Activated CD4-positive, alpha-beta memory T cell treated with anti-CD3 and anti-CD28 coated beads, Interleukin-2, amount 10 ng/mL, durations not matched to agents 7 days and 5 days (primary cell): ENCODE measurements around the gene SESTD1. TPM values are rescaled to one million over a fixed set of nuclear protein-coding genes. Genes with fewer than 3 reads are reported as not detected.

Experiments
- CTCF ChIA-PET: fragments of 350-600 bp; sonication (Branson Sonifier 250); formaldehyde crosslinking; loops from one replicate; lab custom pipeline; 2021; ENCODE audit warnings: antibody characterized with exemption, inconsistent platforms; lab: Charles Lee
- POLR2A ChIA-PET: fragments of 350-600 bp; sonication (Branson Sonifier 250); formaldehyde crosslinking; loops from one replicate; lab custom pipeline; 2021; ENCODE audit warnings: antibody characterized with exemption; lab: Charles Lee
- DNase-seq: peaks from one replicate; pipeline ENCODE4 v3.0.0-alpha.2; 2020
- H3K27ac Mint-ChIP-seq: one replicate; pipeline ENCODE4 v1.8.0; 2021; ENCODE audit warnings: mild to moderate bottlenecking, mixed read lengths
- H3K27me3 Mint-ChIP-seq: one replicate; pipeline ENCODE4 v1.8.0; 2021; ENCODE audit warnings: mixed read lengths
- H3K36me3 Mint-ChIP-seq: one replicate; pipeline ENCODE4 v1.8.0; 2021; ENCODE audit warnings: low read depth, mixed read lengths
- H3K4me1 Mint-ChIP-seq: one replicate; pipeline ENCODE4 v1.8.0; 2021; ENCODE audit warnings: mixed read lengths
- H3K4me3 Mint-ChIP-seq: one replicate; pipeline ENCODE4 v1.8.0; 2021; ENCODE audit warnings: mild to moderate bottlenecking, mixed read lengths
- H3K9me3 Mint-ChIP-seq: one replicate; pipeline ENCODE4 v1.8.0; 2021; ENCODE audit warnings: mixed read lengths
- total RNA-seq, 2 experiments: library from RNA; stranded (reverse); gene quantifications; one replicate each; pipeline ENCODE4 v1.2.3, GENCODE V29; 2021

The SESTD1 gene
- total RNA-seq, 2 experiments from 2014 or later, result 13.8 to 14.7 TPM

DNA sequence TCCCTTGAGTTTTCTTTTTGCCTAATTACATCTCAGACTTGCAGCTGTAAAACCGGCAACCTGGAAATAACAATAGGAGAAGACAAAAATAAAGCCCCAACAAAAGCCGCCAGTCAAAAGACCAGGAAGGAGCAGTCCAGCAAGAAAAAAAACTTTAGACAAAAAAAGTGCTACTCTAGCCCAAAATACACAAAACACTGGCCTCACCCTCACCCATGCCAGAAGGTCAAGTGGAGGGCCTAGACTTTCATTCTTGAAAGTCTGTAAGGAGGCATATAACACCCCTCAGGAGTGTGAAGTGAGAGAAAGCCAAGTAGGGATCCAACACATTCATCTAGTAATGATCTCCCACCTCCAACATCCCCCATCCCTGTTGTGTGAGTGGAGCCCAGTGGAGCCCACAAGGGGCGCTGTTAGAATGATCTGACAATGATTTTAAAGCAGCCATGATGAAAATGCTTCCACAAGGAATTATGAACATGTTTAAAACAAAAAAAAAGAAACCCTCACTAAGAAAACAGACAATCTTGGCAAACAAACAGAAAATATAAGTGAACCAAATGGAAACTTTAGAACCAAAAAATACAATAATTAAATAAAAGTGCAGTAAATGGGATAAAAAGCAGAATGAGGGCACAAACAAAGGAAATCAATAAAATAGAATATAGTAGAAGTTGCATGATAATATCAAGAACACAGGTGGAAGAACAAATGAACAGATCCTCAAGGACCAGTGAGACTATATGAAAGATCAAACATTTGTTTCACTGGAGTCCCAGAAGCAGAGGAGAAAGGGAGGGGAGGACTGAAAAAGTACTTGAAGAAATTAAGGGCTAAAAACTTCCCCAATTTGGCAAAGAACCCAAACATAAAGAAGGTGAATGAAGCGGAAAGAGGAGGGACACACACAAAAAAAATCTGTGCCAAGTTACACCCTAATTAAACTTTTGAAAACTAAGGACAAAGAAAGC is 23.9 kb downstream of the SESTD1 start:
- no peaks in the 10 kb centered on the region for H3K9me3 Mint-ChIP-seq
- ChIA-PET POLR2A (interaction anchor here (0.8 kb wide), 1 partner anchor 15 kb away, joined by 3 read pairs; no protein-coding TSS in a partner anchor), CTCF (no interaction called here)
- H3K27me3 Mint-ChIP-seq, result no peaks in the 10 kb centered on the region
- no peak overlapping the region for H3K27ac Mint-ChIP-seq
- H3K36me3 Mint-ChIP-seq, result no peaks in the 10 kb centered on the region
- no peak for DNase-seq
- no peak overlapping the region for H3K4me3 Mint-ChIP-seq
- H3K4me1 Mint-ChIP-seq, result peaks cover 26% of the 10 kb centered on the region

DNA sequence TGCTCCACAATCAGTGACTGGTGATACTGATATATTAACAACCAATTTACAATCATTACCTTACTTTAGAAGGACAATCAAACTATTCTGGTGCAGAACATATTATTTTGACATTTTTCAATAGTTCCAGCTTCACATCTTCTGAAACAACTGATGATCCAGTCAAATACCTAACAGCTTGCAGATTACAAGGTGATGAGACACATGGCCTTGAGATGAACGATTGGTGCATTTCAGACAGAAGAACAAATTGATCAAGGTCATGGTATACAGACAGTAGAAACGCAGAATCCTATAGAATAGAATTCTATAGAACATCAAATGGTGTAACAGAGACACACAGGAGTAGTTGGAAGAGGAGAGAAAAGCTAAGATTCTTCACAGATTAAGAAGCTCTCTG is 24.8 kb downstream of the SESTD1 start:
- no peaks in the 10 kb centered on the region for H3K36me3 Mint-ChIP-seq
- ChIA-PET POLR2A (interaction anchor here (0.8 kb wide), 1 partner anchor 16 kb away, joined by 3 read pairs; no protein-coding TSS in a partner anchor), CTCF (no interaction called here)
- H3K27me3 Mint-ChIP-seq, result no peaks in the 10 kb centered on the region
- no peak for DNase-seq
- H3K4me1 Mint-ChIP-seq, result peaks cover 28% of the 10 kb centered on the region
- H3K9me3 Mint-ChIP-seq, result no peaks in the 10 kb centered on the region
- H3K4me3 Mint-ChIP-seq, result no peak overlapping the region
- H3K27ac Mint-ChIP-seq, result no peak overlapping the region

DNA sequence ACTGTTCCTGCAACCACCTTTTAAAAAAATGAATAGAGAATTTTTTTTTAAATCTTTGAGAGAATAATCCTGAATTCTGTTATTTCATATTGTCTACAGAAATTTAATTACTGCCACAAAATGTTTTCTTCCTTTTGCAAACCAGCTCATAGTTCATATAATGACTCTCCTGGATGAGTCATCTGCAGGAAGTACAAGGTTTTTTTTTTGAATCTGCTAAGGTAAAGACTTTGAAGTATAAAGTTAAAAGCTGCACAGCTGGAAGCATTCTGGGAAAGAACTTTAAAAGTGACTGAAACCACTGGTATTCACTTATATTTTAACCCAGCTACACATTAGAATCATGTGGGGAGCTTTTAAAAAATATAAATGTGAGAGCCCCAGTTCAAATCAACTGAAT is 25.4 kb downstream of the SESTD1 start:
- no peaks in the 10 kb centered on the region for H3K9me3 Mint-ChIP-seq
- no peaks in the 10 kb centered on the region for H3K27me3 Mint-ChIP-seq
- no peak overlapping the region for H3K4me3 Mint-ChIP-seq
- POLR2A ChIA-PET, result interaction anchor here (0.9 kb wide), 1 partner anchor 13 kb away, joined by 4 read pairs; no protein-coding TSS in a partner anchor
- no peaks in the 10 kb centered on the region for H3K36me3 Mint-ChIP-seq
- peaks cover 28% of the 10 kb centered on the region for H3K4me1 Mint-ChIP-seq
- CTCF ChIA-PET, result no interaction called here
- DNase-seq, result no peak
- no peak overlapping the region for H3K27ac Mint-ChIP-seq

DNA sequence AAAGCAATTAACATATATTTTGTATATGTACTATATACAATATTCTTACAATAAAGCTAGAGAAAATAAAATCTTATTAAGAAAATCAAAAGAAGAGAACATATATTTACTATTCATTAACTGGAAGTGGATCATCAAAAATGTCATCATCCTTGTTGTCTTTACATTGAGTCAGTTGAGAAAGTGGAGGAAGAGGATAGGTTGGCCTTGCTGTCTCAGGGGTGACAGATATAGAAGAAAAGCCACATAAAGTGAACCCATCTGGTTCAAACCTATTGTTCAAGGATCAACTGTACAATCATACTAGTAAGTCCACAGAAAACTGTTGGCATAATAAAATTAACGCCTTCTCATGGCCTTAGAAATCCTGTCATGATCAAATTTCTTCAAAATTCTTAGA is 26.6 kb downstream of the SESTD1 start:
- CTCF ChIA-PET, result no interaction called here
- POLR2A ChIA-PET, result no interaction called here
- H3K27ac Mint-ChIP-seq, result no peak overlapping the region
- H3K4me3 Mint-ChIP-seq, result no peak overlapping the region
- DNase-seq, result no peak
- no peaks in the 10 kb centered on the region for H3K27me3 Mint-ChIP-seq
- H3K4me1 Mint-ChIP-seq, result peaks cover 28% of the 10 kb centered on the region
- no peaks in the 10 kb centered on the region for H3K9me3 Mint-ChIP-seq
- H3K36me3 Mint-ChIP-seq, result no peaks in the 10 kb centered on the region

DNA sequence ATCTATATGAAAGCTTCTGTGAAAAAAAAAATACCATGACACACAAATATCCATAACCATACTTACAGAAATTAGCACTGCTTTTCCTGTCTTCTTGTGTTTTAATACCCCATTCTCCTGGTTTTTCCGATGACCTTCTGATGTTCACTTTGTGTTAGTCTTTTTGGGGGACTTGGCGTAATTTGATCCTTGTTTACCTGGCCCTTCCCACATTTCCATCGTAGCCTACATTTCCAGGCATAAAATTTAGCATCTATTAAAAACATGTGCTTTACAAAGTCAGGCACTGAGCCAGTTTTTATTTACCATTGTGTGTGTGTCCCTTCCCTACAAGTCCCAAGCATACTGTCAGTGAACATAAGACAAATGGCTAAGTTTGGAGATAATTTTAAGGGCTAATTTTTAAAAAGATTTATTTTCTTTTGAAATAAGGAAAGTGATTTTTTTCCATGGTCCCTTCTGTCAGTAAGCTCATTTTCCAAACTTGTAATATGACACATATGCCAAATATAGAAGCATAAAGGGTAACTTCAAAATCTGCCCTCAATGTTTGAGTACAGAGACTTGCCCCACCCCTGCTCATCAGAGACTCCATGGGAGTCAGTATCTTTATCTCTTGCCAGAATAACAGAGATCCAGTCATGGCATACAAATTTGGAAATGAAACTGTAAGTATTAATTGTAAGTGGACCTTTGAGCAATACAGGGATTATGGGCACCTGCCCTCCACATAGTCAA is 27.3 kb downstream of the SESTD1 start:
- ChIA-PET POLR2A (no interaction called here), CTCF (no interaction called here)
- no peak overlapping the region for H3K27ac Mint-ChIP-seq
- H3K27me3 Mint-ChIP-seq, result no peaks in the 10 kb centered on the region
- H3K4me3 Mint-ChIP-seq, result no peak overlapping the region
- H3K9me3 Mint-ChIP-seq, result no peaks in the 10 kb centered on the region
- no peak for DNase-seq
- no peaks in the 10 kb centered on the region for H3K36me3 Mint-ChIP-seq
- peaks cover 28% of the 10 kb centered on the region for H3K4me1 Mint-ChIP-seq

DNA sequence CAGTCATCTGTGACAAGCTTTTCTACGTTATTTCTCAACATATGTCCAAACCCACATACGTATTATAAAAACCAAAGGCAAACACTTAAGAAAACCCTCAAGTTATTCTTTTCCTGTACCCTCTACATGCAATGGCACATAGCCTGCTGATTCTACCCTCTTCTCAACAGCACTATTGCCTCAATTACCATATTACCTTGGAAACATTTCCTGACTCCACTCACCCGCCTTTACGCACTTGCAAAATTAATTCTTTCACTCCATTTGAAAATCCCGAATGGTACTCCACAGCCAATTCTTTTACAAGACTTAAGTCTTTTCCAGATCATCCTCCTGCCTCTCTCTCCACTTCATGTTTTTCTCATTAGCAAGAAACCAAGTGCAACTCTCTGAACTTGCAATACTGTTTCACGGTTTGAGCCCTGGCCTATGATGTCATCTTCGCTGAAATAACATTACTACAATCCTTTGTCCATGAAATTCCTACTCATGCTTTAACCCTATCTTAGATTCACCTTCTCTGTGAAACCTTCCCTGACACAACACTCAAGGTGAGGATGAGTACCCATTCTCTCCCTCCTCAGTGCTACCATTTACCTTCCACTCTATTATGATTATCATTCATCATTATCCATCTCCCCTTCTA is 29.0 kb downstream of the SESTD1 start:
- Mint-ChIP-seq H3K9me3 (no peaks in the 10 kb centered on the region), H3K36me3 (no peaks in the 10 kb centered on the region), H3K27me3 (no peaks in the 10 kb centered on the region), H3K4me3 (no peak overlapping the region), H3K27ac (no peak overlapping the region), H3K4me1 (peaks cover 26% of the 10 kb centered on the region)
- POLR2A ChIA-PET, result no interaction called here
- CTCF ChIA-PET, result no interaction called here
- no peak for DNase-seq

DNA sequence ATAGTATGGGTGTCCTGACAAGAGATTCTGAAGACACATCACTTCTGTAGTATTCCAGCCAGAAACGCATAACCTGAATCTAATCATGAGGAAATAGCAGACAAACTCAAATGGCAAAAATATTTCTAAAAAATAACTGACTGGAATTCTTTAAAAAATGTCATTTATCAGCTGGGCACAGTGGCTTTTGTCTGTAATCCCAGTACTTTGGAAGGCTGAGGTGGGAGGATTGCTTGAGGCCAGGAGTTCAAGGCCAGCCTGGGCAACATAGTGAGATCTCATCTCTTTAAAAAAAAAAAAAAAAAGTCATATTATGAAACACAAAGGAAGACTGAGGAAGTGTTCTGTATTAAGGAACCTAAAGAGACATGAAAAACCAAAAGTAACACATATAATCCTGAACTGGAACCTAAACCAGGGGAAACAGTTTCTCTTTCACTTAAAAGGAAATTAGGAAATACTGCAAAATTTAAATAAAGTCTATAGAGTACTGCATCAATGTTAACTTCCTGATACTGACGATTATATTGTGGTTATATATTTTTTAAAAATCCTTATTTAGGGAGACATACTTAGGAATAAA is 29.9 kb downstream of the SESTD1 start:
- CTCF ChIA-PET, result no interaction called here
- POLR2A ChIA-PET, result no interaction called here
- Mint-ChIP-seq H3K9me3 (no peaks in the 10 kb centered on the region), H3K27me3 (no peaks in the 10 kb centered on the region), H3K4me1 (peaks cover 19% of the 10 kb centered on the region), H3K27ac (no peak overlapping the region), H3K36me3 (no peaks in the 10 kb centered on the region), H3K4me3 (no peak overlapping the region)
- DNase-seq, result no peak

DNA sequence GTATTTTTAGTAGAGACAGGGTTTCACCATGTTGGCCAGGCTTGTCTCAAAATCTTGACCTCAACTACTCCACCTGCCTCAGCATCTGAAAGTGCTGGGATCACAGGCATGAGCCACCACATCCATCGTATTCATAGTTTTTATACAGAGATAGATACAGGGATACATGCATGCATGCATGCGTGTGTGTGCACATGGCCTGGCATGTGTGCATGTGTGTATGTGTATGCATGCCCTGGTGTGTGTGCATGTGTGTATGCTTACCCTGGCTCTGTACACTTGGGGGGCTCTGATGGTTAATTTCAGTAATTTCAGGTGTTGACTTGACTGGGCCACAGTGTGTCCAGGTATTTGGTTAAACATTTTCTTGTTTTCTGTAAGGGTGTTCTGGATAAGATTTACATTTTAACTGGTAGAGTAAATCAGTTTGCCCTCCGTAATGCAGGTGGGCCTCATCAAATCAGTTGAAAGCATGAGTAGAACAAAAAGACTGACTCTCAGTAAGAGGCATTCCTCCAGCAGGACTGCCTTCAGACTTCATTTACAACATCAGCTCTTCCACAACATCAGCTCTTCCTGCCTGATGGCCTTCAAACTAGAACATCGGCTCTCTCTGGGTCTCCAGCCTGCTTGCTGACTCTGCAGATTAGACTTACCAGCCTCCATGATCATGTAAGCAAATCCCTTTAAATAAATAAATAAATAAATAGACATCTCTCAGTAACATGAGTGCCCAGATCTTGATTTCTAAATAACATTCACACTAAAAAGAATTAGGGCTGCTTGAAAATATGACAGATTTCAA is 30.8 kb downstream of the SESTD1 start:
- Mint-ChIP-seq H3K4me1 (peaks cover 9% of the 10 kb centered on the region), H3K27ac (no peak overlapping the region), H3K9me3 (no peaks in the 10 kb centered on the region), H3K4me3 (no peak overlapping the region), H3K36me3 (no peaks in the 10 kb centered on the region), H3K27me3 (no peaks in the 10 kb centered on the region)
- POLR2A ChIA-PET, result no interaction called here
- CTCF ChIA-PET, result no interaction called here
- no peak for DNase-seq

DNA sequence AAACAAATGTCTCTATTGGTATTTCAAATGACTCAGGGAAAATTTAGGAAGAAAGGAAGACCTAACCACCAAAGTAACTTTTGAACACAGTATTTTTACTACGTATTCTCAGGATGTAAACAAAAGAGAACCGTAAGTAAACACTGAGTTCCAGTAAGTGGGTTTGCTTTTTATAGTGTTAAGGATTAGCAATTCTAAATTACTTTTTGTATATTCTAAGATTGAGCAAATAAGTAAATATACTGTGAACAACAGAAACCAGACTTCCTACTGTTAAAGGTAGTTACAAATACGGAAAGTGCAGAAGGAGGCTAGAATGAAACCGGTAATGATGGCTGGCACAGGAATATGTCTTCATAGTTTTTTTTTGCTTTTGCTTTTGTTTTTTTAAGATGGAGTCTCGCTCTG is 31.5 kb downstream of the SESTD1 start:
- Mint-ChIP-seq H3K9me3 (no peaks in the 10 kb centered on the region), H3K4me1 (peaks cover 4% of the 10 kb centered on the region), H3K27me3 (no peaks in the 10 kb centered on the region), H3K36me3 (no peaks in the 10 kb centered on the region), H3K27ac (no peak overlapping the region), H3K4me3 (no peak overlapping the region)
- no peak for DNase-seq
- ChIA-PET POLR2A (no interaction called here), CTCF (no interaction called here)

DNA sequence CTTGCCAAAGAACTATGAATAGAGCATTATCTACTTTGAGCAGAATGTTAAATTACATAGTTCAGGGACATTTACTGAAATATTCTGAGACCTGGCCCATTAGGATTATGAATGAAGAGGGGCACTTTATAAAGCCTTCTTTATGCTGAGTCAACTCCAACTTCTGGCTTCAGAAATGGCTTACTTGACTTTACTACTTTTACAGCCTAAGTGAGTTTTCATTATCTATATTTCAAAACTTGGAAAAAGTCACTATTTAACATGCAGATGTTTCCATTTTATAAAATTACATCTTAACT is 37.7 kb downstream of the SESTD1 start:
- POLR2A ChIA-PET, result interaction anchor here (0.6 kb wide), 1 partner anchor 746 kb away, joined by 3 read pairs; no protein-coding TSS in a partner anchor
- Mint-ChIP-seq H3K27ac (no peak overlapping the region), H3K4me3 (no peak overlapping the region), H3K9me3 (no peaks in the 10 kb centered on the region), H3K27me3 (no peaks in the 10 kb centered on the region), H3K4me1 (no peaks in the 10 kb centered on the region), H3K36me3 (no peaks in the 10 kb centered on the region)
- DNase-seq, result no peak
- CTCF ChIA-PET, result interaction anchor here (1.0 kb wide), 1 partner anchor 184 kb away, joined by 3 read pairs; no protein-coding TSS in a partner anchor

DNA sequence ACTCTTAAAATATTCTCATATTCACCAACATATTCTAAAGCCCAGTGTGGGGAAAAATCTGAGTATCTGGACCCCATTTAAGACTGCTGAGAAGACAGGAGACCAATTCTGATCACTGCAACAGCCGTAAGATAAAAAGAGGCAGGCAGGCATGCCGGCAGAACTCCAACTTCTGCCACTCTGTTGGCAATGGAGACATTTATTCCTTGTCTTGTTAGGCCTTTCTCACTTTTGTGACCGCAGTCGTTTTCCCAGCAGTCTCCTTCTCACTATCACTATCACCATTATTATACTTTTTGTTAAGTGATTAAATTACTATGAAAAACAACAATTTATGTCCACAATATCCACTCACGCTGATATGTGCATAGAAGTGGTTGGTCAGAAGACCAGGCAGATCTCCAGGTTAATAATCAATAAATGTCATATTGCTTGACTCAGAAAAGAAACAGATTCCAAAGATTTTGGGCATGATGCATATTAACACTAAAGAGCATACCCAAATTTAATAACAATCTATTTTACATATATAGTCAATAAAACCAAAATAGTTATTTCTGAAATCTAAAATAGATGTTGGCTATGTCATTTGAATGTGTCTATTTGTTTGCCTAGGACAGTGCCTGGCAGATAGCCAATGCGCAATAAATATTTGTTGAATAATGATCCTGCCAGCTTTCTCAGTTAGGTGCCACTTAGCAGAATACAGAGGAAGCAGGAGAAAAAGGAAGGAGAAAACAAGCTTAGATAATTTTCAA is 38.2 kb downstream of the SESTD1 start:
- ChIA-PET CTCF (no interaction called here), POLR2A (interaction anchor here (0.6 kb wide), 1 partner anchor 745 kb away, joined by 3 read pairs; no protein-coding TSS in a partner anchor)
- Mint-ChIP-seq H3K36me3 (no peaks in the 10 kb centered on the region), H3K4me3 (no peak overlapping the region), H3K27ac (no peak overlapping the region), H3K4me1 (no peaks in the 10 kb centered on the region), H3K9me3 (no peaks in the 10 kb centered on the region), H3K27me3 (no peaks in the 10 kb centered on the region)
- DNase-seq, result no peak

DNA sequence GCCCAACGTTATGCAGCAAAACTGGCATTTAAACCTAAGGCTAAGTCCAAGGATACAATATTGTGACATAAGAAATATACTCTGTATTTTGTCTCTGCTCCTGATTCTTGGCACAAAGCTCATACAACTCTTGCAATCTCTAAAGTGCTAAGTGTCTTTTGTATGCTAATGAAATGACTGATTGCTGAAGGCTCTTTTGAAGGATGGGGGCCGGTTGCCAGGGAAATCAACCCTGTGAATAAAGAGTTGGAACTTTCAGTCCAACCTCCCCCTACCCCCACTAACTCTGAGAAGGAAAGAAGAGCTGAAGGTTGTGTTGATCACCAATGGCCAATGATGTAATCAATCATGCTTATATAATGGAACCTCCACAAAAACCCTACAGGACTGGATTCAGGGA is 40.3 kb downstream of the SESTD1 start:
- no peak overlapping the region for H3K27ac Mint-ChIP-seq
- H3K36me3 Mint-ChIP-seq, result no peaks in the 10 kb centered on the region
- ChIA-PET CTCF (no interaction called here), POLR2A (no interaction called here)
- no peaks in the 10 kb centered on the region for H3K4me1 Mint-ChIP-seq
- DNase-seq, result no peak
- no peak overlapping the region for H3K4me3 Mint-ChIP-seq
- H3K27me3 Mint-ChIP-seq, result no peaks in the 10 kb centered on the region
- H3K9me3 Mint-ChIP-seq, result no peaks in the 10 kb centered on the region
